Measurements from ENCODE around the gene SH3BP4. TPM values are rescaled to one million over a fixed set of nuclear protein-coding genes. Genes with fewer than 3 reads are reported as not detected.

The SH3BP4 gene
- total and polyA plus RNA-seq, 2 experiments from 2014 or later, result 59.3 to 100 TPM

DNA sequence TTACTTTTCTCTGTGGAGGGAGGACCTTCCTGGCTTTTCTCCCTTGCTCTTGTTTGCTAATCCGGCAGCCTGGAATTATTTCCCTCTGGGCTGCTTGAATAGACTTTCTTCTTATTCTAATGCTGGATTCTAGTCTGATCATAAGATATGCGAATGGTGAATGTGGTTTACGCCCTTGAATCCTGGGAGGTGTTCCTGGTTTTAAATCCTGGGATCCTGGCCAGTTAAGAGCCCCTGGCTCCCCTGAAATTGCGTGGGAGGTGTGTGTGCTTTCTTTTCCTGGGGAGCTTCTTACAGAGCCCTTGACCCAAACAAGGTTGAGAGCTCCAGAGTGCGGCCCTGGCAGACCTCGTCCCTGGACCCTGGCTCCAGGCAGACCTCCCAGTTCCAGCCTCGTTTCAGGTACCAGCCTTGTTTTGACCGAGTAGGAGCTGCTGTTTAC, 2.8 kb downstream of the SH3BP4 start:
- TF ChIP-seq EZH2phosphoT487 (IDR thresholded peaks at IDR 0.05; ENCODE audit: insufficient read depth, low read depth) (no peak), EZH2 (IDR thresholded peaks at IDR 0.05; ENCODE audit: insufficient read depth, poor library complexity, severe bottlenecking) (no peak)
- WGBS, 2 experiments (ENCODE audit: low coverage in 1 of 2, low lambda C conversion rate in 2 of 2, missing lambda C conversion rate in 2 of 2), result 14 to 17% methylated on average over 8 of the region's 8 CpGs
- Histone ChIP-seq H3K27me3 (replicated peaks; ENCODE audit: insufficient read depth) (no peaks in the 10 kb centered on the region), H3K79me2 (ENCODE audit: insufficient read depth) (peaks cover 80% of the 10 kb centered on the region), H3K36me3 (ENCODE audit: low read depth) (no peaks in the 10 kb centered on the region), H3K4me2 (ENCODE audit: unreplicated experiment) (peak overlapping the region; percentile 100), H3F3A (ENCODE audit: insufficient read depth) (peaks cover 58% of the 10 kb centered on the region), H2AFZ (no peak overlapping the region), H3K9ac (peak overlapping the region; percentile 96), H3K4me3 (peak overlapping the region; percentile 93), H4K20me1 (ENCODE audit: insufficient read depth) (peaks cover 3% of the 10 kb centered on the region; the same call in 1 of the 2 replicates), H3K27ac (peak overlapping the region; percentile 78), H3K4me1 (ENCODE audit: insufficient read depth) (peaks cover 54% of the 10 kb centered on the region), H3K9me2 (ENCODE audit: insufficient read depth) (no peaks in the 10 kb centered on the region), H3K9me3 (ENCODE audit: low read depth) (no peaks in the 10 kb centered on the region)
- in situ Hi-C loops (cut with MboI), result loop anchor here (25.0 kb wide), 1 partner anchor 392 kb away; no protein-coding TSS in a partner anchor
- peak; percentile 68 for DNase-seq

DNA sequence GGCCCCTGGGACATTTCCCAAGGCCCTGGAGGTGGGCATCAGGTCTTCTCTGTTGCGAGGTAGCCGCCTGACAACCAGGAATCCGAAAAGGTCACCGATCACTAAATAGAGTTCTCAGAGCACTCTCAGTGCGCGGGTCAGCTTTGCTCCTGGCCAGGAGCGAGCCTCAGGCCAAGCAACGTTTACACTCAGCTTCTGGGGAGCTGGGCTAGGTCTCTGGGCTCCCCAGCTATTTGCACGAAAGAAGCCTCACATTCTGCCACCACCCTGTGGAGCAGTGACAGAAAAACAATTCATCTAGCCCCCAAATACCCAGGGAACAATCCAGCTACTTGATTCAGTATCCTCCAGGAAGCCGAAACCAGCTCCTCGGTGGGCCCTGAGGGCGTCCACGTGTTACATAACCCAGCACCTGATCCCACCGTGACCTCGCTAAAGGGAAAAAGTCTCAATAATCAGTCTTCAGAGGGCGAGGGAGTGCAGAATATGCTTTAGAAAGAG, 3.3 kb downstream of the SH3BP4 start:
- H3K4me2 ChIP-seq (ENCODE audit: unreplicated experiment), result peak overlapping the region; percentile 100
- peaks cover 56% of the 10 kb centered on the region for H3K4me1 ChIP-seq (ENCODE audit: insufficient read depth)
- peak overlapping the region; percentile 93 for H3K4me3 ChIP-seq
- no peak overlapping the region for H2AFZ ChIP-seq
- no peaks in the 10 kb centered on the region for H3K9me2 ChIP-seq (ENCODE audit: insufficient read depth)
- peak overlapping the region; percentile 96 for H3K9ac ChIP-seq
- no peaks in the 10 kb centered on the region for H3K36me3 ChIP-seq (ENCODE audit: low read depth)
- peaks cover 3% of the 10 kb centered on the region; the same call in 1 of the 2 replicates for H4K20me1 ChIP-seq (ENCODE audit: insufficient read depth)
- peak overlapping the region; percentile 78 for H3K27ac ChIP-seq
- WGBS, 2 experiments (ENCODE audit: low coverage in 1 of 2, low lambda C conversion rate in 2 of 2, missing lambda C conversion rate in 2 of 2), result 93 to 95% methylated on average over 16 of the region's 16 CpGs
- no peak for DNase-seq
- H3K27me3 ChIP-seq (replicated peaks; ENCODE audit: insufficient read depth), result no peaks in the 10 kb centered on the region
- no peaks in the 10 kb centered on the region for H3K9me3 ChIP-seq (ENCODE audit: low read depth)
- H3F3A ChIP-seq (ENCODE audit: insufficient read depth), result peaks cover 60% of the 10 kb centered on the region
- peaks cover 86% of the 10 kb centered on the region for H3K79me2 ChIP-seq (ENCODE audit: insufficient read depth)
- in situ Hi-C loops (cut with MboI), result loop anchor here (25.0 kb wide), 1 partner anchor 393 kb away; no protein-coding TSS in a partner anchor
- TF ChIP-seq EZH2 (IDR thresholded peaks at IDR 0.05; ENCODE audit: insufficient read depth, poor library complexity, severe bottlenecking) (no peak), EZH2phosphoT487 (IDR thresholded peaks at IDR 0.05; ENCODE audit: insufficient read depth, low read depth) (no peak)

DNA sequence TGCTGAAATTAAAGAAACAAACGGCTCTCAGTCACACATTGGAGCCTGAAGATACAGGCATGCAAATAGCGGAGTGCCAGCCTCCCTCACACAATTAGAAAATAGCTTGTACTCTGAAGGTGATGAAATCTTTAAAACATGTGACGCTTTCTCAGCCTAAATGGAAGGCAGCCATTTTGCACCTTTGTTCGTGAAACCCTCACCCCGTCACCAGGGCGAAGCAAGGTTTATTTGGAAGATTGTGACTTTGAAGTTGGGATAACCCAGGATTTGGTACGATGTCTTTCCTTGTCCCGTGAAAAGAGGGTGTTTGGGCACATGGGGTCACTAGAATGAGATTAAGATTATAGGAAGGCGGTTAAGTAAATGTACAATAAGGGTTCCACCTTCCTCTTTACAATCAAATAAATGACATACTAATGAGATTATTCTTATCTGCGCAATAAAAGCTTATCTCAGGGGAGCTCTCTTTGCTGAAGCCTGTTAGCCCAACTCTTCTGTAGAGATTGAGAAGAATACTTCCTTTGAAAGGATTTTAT, 4.2 kb downstream of the SH3BP4 start:
- in situ Hi-C loops (cut with MboI), result loop anchor here (25.0 kb wide), 1 partner anchor 394 kb away; no protein-coding TSS in a partner anchor
- no peak for DNase-seq
- H4K20me1 ChIP-seq (ENCODE audit: insufficient read depth), result peaks cover 3% of the 10 kb centered on the region; the same call in 1 of the 2 replicates
- H3K36me3 ChIP-seq (ENCODE audit: low read depth), result no peaks in the 10 kb centered on the region
- H3K4me3 ChIP-seq, result no peak overlapping the region
- H2AFZ ChIP-seq, result no peak overlapping the region
- TF ChIP-seq EZH2 (IDR thresholded peaks at IDR 0.05; ENCODE audit: insufficient read depth, poor library complexity, severe bottlenecking) (no peak), EZH2phosphoT487 (IDR thresholded peaks at IDR 0.05; ENCODE audit: insufficient read depth, low read depth) (no peak)
- H3K79me2 ChIP-seq (ENCODE audit: insufficient read depth), result peaks cover 92% of the 10 kb centered on the region
- WGBS, 2 experiments (ENCODE audit: low coverage in 1 of 2, low lambda C conversion rate in 2 of 2, missing lambda C conversion rate in 2 of 2), result 92% methylated on average over 10 of the region's 10 CpGs
- no peaks in the 10 kb centered on the region for H3K27me3 ChIP-seq (replicated peaks; ENCODE audit: insufficient read depth)
- H3K4me2 ChIP-seq (ENCODE audit: unreplicated experiment), result peak overlapping the region; percentile 48
- H3K9ac ChIP-seq, result no peak overlapping the region
- H3K27ac ChIP-seq, result no peak overlapping the region
- H3F3A ChIP-seq (ENCODE audit: insufficient read depth), result peaks cover 60% of the 10 kb centered on the region
- H3K9me3 ChIP-seq (ENCODE audit: low read depth), result no peaks in the 10 kb centered on the region
- H3K4me1 ChIP-seq (ENCODE audit: insufficient read depth), result peaks cover 56% of the 10 kb centered on the region
- H3K9me2 ChIP-seq (ENCODE audit: insufficient read depth), result no peaks in the 10 kb centered on the region

DNA sequence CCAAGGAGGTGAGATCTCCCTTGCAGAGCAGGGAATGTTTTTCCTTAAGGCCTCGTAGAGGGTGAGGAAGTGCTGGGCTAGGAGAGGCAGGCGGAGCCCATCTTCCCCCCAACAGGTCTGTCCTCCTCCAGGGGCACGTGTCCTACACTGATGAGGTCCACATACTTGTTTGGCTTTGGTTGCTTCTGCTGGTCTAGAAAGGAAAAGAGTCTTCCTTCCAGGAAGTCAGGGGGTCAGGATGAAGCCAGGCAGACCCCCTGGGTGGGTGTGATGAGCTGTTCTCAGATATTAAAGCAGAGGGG, 6.0 kb downstream of the SH3BP4 start:
- peak overlapping the region; percentile 25 for H3K4me2 ChIP-seq (ENCODE audit: unreplicated experiment)
- H4K20me1 ChIP-seq (ENCODE audit: insufficient read depth), result peaks cover 3% of the 10 kb centered on the region; the same call in 1 of the 2 replicates

More for the DNA sequence above, 6.0 kb downstream of the SH3BP4 start:
- Histone ChIP-seq H3F3A (ENCODE audit: insufficient read depth) (peaks cover 62% of the 10 kb centered on the region), H3K9me2 (ENCODE audit: insufficient read depth) (no peaks in the 10 kb centered on the region), H3K4me1 (ENCODE audit: insufficient read depth) (peaks cover 59% of the 10 kb centered on the region), H3K79me2 (ENCODE audit: insufficient read depth) (peaks cover 100% of the 10 kb centered on the region), H2AFZ (no peak overlapping the region), H3K36me3 (ENCODE audit: low read depth) (no peaks in the 10 kb centered on the region), H3K4me3 (no peak overlapping the region), H3K9ac (peak overlapping the region; percentile 66), H3K9me3 (ENCODE audit: low read depth) (no peaks in the 10 kb centered on the region), H3K27me3 (replicated peaks; ENCODE audit: insufficient read depth) (no peaks in the 10 kb centered on the region), H3K27ac (peak overlapping the region; percentile 73)
- DNase-seq, result no peak
- in situ Hi-C loops (cut with MboI), result loop anchor here (25.0 kb wide), 1 partner anchor 395 kb away; no protein-coding TSS in a partner anchor
- 66 to 73% methylated on average over 3 of the region's 3 CpGs for WGBS, 2 experiments (ENCODE audit: low coverage in 1 of 2, low lambda C conversion rate in 2 of 2, missing lambda C conversion rate in 2 of 2)
- TF ChIP-seq EZH2phosphoT487 (IDR thresholded peaks at IDR 0.05; ENCODE audit: insufficient read depth, low read depth), result no peak
- TF ChIP-seq EZH2 (IDR thresholded peaks at IDR 0.05; ENCODE audit: insufficient read depth, poor library complexity, severe bottlenecking), result no peak

All from GM23248 (cell line).